Spinal cord (tissue), 10 donors: Measurements from ENCODE around the gene PIGZ. TPM values are rescaled to one million over a fixed set of nuclear protein-coding genes. Genes with fewer than 3 reads are reported as not detected.
A peak's percentile ranks its signal among the peaks of the same experiment; 100 is the strongest.

ENCODE experiments used
- DNase-seq, 6 donors: peaks; one replicate each; pipeline versions ENCODE4 v3.0.0 to v3.0.0-alpha.2; 2013 to 2015; ENCODE audit warnings: low spot score in 6 of 6, low read depth in 4 of 6
- H3K27ac ChIP-seq: one replicate; pipeline ENCODE4 v1.5.1; 2013; ENCODE audit warnings: low read depth, low read length, control low read depth
- H3K27me3 ChIP-seq: one replicate; pipeline ENCODE4 v1.6.1; 2013; ENCODE audit warnings: low read length; ENCODE audit not compliant: control insufficient read depth, insufficient read depth
- H3K36me3 ChIP-seq: one replicate; pipeline ENCODE4 v1.6.1; 2013; ENCODE audit warnings: low read length; ENCODE audit not compliant: control insufficient read depth, insufficient read depth
- H3K4me1 ChIP-seq: one replicate; pipeline ENCODE4 v1.6.1; 2013; ENCODE audit warnings: low read length; ENCODE audit not compliant: control insufficient read depth, insufficient read depth
- H3K4me3 ChIP-seq: one replicate; pipeline ENCODE4 v1.5.1; 2013; ENCODE audit warnings: low read depth, low read length, control low read depth
- H3K9me3 ChIP-seq: one replicate; pipeline ENCODE4 v1.6.1; 2013; ENCODE audit warnings: low read length; ENCODE audit not compliant: control insufficient read depth, insufficient read depth
- WGBS: methylation state at CpG from one replicate; pipeline ENCODE4 v1.1.5; 2013; ENCODE audit warnings: missing lambda C conversion rate; ENCODE audit not compliant: insufficient coverage; 5-methylcytosine and 5-hydroxymethylcytosine counted together
- polyA plus RNA-seq, 2 donors: library from polyadenylated mRNA; unstranded; fragments of 120-200 nt; gene quantifications; one replicate each; pipeline ENCODE4 v1.2.1, GENCODE V29; 2013; ENCODE audit not compliant: insufficient read length in 2 of 2
- total RNA-seq, 2 donors: library from RNA; depleted of rRNA in 1 of 2; stranded (reverse); fragments of 120-200 nt in 1 of 2; fragments of >200 nt in 1 of 2; gene quantifications; one replicate each; pipeline versions ENCODE4 v1.2.3 to v1.2.4, GENCODE V29; 2013 to 2014
- donor health status: healthy.

Gene PIGZ
- total and polyA plus RNA-seq, 4 donors, result 3.0 to 15.0 (median 6.9) TPM

- peaks cover 39% of the 10 kb centered on the region for H3K36me3 ChIP-seq
- WGBS, result 1% methylated on average over 25 of the region's 25 CpGs
- DNase-seq, result no peak
- no peaks in the 10 kb centered on the region for H3K9me3 ChIP-seq
- H3K4me3 ChIP-seq, result peak overlapping the region; percentile 98
- H3K4me1 ChIP-seq, result peaks cover 18% of the 10 kb centered on the region
- no peaks in the 10 kb centered on the region for H3K27me3 ChIP-seq
- H3K27ac ChIP-seq, result no peak overlapping the region
Observed at GRCh38 chr3:196942915-196943277, 25.7 kb downstream of the PIGZ start.

GRCh38 chr3:196942226-196942914 lies 26.3 kb downstream of the PIGZ start, which contains the start of gene NCBP2:
TSS of gene NCBP2 (minus strand) at chr3:196942528. CDS start at chr3:196942503, 25 bp downstream.
- H3K27ac ChIP-seq, result peak within 1 kb of the TSS; percentile 95
- no peaks in the 10 kb centered on the region for H3K9me3 ChIP-seq
- peak; percentile 96 to 99 (median 97) for DNase-seq
- under 1% methylated on average over 77 of the region's 77 CpGs for WGBS
- peaks cover 18% of the 10 kb centered on the region for H3K4me1 ChIP-seq
- peaks cover 38% of the 10 kb centered on the region for H3K36me3 ChIP-seq
- H3K4me3 ChIP-seq, result peak within 1 kb of the TSS; percentile 98
- H3K27me3 ChIP-seq, result no peaks in the 10 kb centered on the region

GRCh38 chr3:196941729-196942225 lies 26.9 kb downstream of the PIGZ start:
- no peaks in the 10 kb centered on the region for H3K9me3 ChIP-seq
- H3K27ac ChIP-seq, result peak overlapping the region; percentile 95
- H3K4me3 ChIP-seq, result peak overlapping the region; percentile 98
- DNase-seq, result no peak
- WGBS, result 0% methylated on average over 28 of the region's 31 CpGs
- peaks cover 36% of the 10 kb centered on the region for H3K36me3 ChIP-seq
- H3K4me1 ChIP-seq, result peaks cover 18% of the 10 kb centered on the region
- H3K27me3 ChIP-seq, result no peaks in the 10 kb centered on the region

- 80% methylated on average over 1 of the region's 5 CpGs for WGBS
- Histone ChIP-seq H3K4me3 (no peak overlapping the region), H3K4me1 (peaks cover 15% of the 10 kb centered on the region), H3K27ac (no peak overlapping the region), H3K27me3 (no peaks in the 10 kb centered on the region), H3K9me3 (no peaks in the 10 kb centered on the region), H3K36me3 (peaks cover 47% of the 10 kb centered on the region)
- no peak for DNase-seq
Observed at GRCh38 chr3:196938576-196938975, 30.1 kb downstream of the PIGZ start.

GRCh38 chr3:196938124-196938523 lies 30.5 kb downstream of the PIGZ start:
- peaks cover 12% of the 10 kb centered on the region for H3K4me1 ChIP-seq
- H3K27ac ChIP-seq, result no peak overlapping the region
- no peak for DNase-seq
- no peaks in the 10 kb centered on the region for H3K9me3 ChIP-seq
- WGBS, result 75% methylated on average over 1 of the region's 2 CpGs
- no peaks in the 10 kb centered on the region for H3K27me3 ChIP-seq
- H3K36me3 ChIP-seq, result peaks cover 48% of the 10 kb centered on the region
- H3K4me3 ChIP-seq, result no peak overlapping the region

- Histone ChIP-seq H3K4me3 (no peak overlapping the region), H3K4me1 (peaks cover 12% of the 10 kb centered on the region), H3K27ac (no peak overlapping the region), H3K36me3 (peaks cover 50% of the 10 kb centered on the region), H3K9me3 (no peaks in the 10 kb centered on the region), H3K27me3 (no peaks in the 10 kb centered on the region)
- 92% methylated on average over 3 of the region's 3 CpGs for WGBS
- DNase-seq, result no peak
Observed at GRCh38 chr3:196936288-196936687, 32.3 kb downstream of the PIGZ start.

GRCh38 chr3:196932600-196932999 lies 36.0 kb downstream of the PIGZ start:
- H3K27ac ChIP-seq, result no peak overlapping the region
- WGBS, result no CpG with 5 or more reads among the region's 3 CpGs
- no peak for DNase-seq
- no peak overlapping the region for H3K4me3 ChIP-seq
- H3K36me3 ChIP-seq, result peaks cover 36% of the 10 kb centered on the region
- H3K9me3 ChIP-seq, result no peaks in the 10 kb centered on the region
- H3K4me1 ChIP-seq, result no peaks in the 10 kb centered on the region
- H3K27me3 ChIP-seq, result no peaks in the 10 kb centered on the region

- WGBS, result 89% methylated on average over 7 of the region's 12 CpGs
- H3K36me3 ChIP-seq, result peaks cover 32% of the 10 kb centered on the region
Observed at GRCh38 chr3:196931828-196932587, 36.6 kb downstream of the PIGZ start.

GRCh38 chr3:196931157-196931556 lies 37.5 kb downstream of the PIGZ start:
- Histone ChIP-seq H3K4me3 (no peak overlapping the region), H3K4me1 (no peaks in the 10 kb centered on the region), H3K27ac (no peak overlapping the region), H3K9me3 (no peaks in the 10 kb centered on the region), H3K27me3 (no peaks in the 10 kb centered on the region), H3K36me3 (peaks cover 24% of the 10 kb centered on the region)
- 100% methylated on average over 1 of the region's 4 CpGs for WGBS
- DNase-seq, result no peak

More at GRCh38 chr3:196931828-196932587, 36.6 kb downstream of the PIGZ start:
- no peak for DNase-seq
- H3K27me3 ChIP-seq, result no peaks in the 10 kb centered on the region
- H3K27ac ChIP-seq, result no peak overlapping the region
- H3K4me3 ChIP-seq, result no peak overlapping the region
- H3K9me3 ChIP-seq, result no peaks in the 10 kb centered on the region
- no peaks in the 10 kb centered on the region for H3K4me1 ChIP-seq
